Endothelial cell of umbilical vein (primary cell): ENCODE measurements around the gene RASD1. TPM values are rescaled to one million over a fixed set of nuclear protein-coding genes. Genes with fewer than 3 reads are reported as not detected.

Experiments used
- BruUV-seq: library from RNA; stranded (reverse); fragments of 400-500 nt; replicated peaks from 2 replicates; lab custom pipeline; 2021; lab: Mats Ljungman, UMichigan
- CTCF ChIA-PET: fragments of 300-600, 350-600 bp; sonication (Branson Sonifier 250); formaldehyde crosslinking; loops from one replicate; lab custom pipeline; 2021; ENCODE audit warnings: antibody characterized with exemption, inconsistent platforms; lab: Charles Lee
- POLR2A ChIA-PET: fragments of 300-600, 350-600 bp; sonication (Branson Sonifier 250); formaldehyde crosslinking; loops from one replicate; lab custom pipeline; 2021; ENCODE audit warnings: antibody characterized with exemption, inconsistent platforms; lab: Charles Lee
- DNase-seq: peaks from one replicate; pipeline ENCODE4 v3.0.0-alpha.2; 2011; ENCODE audit warnings: low read depth, low spot score
- FAIRE-seq: peaks from 2 replicates; lab custom pipeline; 2011; peaks lifted over from hg19 to GRCh38; lab: Jason Lieb, UNC
- H2AFZ ChIP-seq: 2 replicates; pipeline ENCODE4 v1.6.0; 2012; ENCODE audit warnings: low read depth, low read length, control low read depth, inconsistent platforms
- H3K27ac ChIP-seq: 2 replicates; pipeline ENCODE4 v1.5.1; 2011; ENCODE audit warnings: low read depth, mild to moderate bottlenecking, control low read depth, low read length, moderate library complexity; ENCODE audit not compliant: insufficient read depth
- H3K27me3 ChIP-seq, 2 experiments: 2 replicates each; pipeline versions ENCODE4 v1.6.0 to v1.6.1; 2011; ENCODE audit warnings: low read length in 2 of 2, mixed read lengths in 1 of 2; ENCODE audit not compliant: control insufficient read depth in 2 of 2, insufficient read depth in 2 of 2
- H3K36me3 ChIP-seq, 2 experiments: 2 replicates in 1 of 2; 3 replicates in 1 of 2; pipeline ENCODE4 v1.5.1; 2011; ENCODE audit warnings: low read length in 2 of 2, mild to moderate bottlenecking in 1 of 2, moderate library complexity in 1 of 2; ENCODE audit not compliant: control insufficient read depth in 2 of 2, insufficient read depth in 2 of 2; ENCODE audit errors: extremely low read depth in 1 of 2
- H3K4me1 ChIP-seq: 3 replicates; pipeline ENCODE4 v1.5.1; 2011; ENCODE audit warnings: mild to moderate bottlenecking, low read length; ENCODE audit not compliant: control insufficient read depth, insufficient read depth; ENCODE audit errors: extremely low read depth
- H3K4me2 ChIP-seq: 2 replicates; pipeline ENCODE4 v1.6.1; 2011; ENCODE audit warnings: low read length, control low read depth, mixed read lengths; ENCODE audit not compliant: insufficient read depth
- H3K4me3 ChIP-seq, 3 experiments: fragments of 200-600 bp in 1 of 3; sonication (generic), shearing (Covaris generic) in 1 of 3; replicated peaks in 1 of 3; 2 replicates each; pipeline ENCODE4 v1.5.1; 2011 to 2016; ENCODE audit warnings: control low read depth in 3 of 3, low read length in 3 of 3, mild to moderate bottlenecking in 2 of 3, inconsistent platforms in 1 of 3, low read depth in 1 of 3, moderate library complexity in 1 of 3; ENCODE audit not compliant: insufficient read depth in 1 of 3
- H3K79me2 ChIP-seq: 2 replicates; pipeline ENCODE4 v1.6.0; 2012; ENCODE audit warnings: low read length, inconsistent platforms; ENCODE audit not compliant: control insufficient read depth, insufficient read depth
- H3K9ac ChIP-seq: replicated peaks from 2 replicates; pipeline ENCODE3; 2011; ENCODE audit warnings: low read length, control low read depth; ENCODE audit not compliant: insufficient read depth; ENCODE audit errors: extremely low read depth
- H3K9me1 ChIP-seq: replicated peaks from 3 replicates; pipeline ENCODE4 v1.6.0; 2011; ENCODE audit warnings: mild to moderate bottlenecking, low read length; ENCODE audit not compliant: control insufficient read depth, insufficient read depth; ENCODE audit errors: extremely low read depth
- H3K9me3 ChIP-seq: replicated peaks from 2 replicates; pipeline ENCODE4 v1.5.1; 2012; ENCODE audit warnings: low read length, inconsistent platforms; ENCODE audit not compliant: control insufficient read depth, insufficient read depth
- H4K20me1 ChIP-seq: replicated peaks from 2 replicates; pipeline ENCODE3; 2011; ENCODE audit warnings: mild to moderate bottlenecking, low read length; ENCODE audit not compliant: control insufficient read depth, insufficient read depth; ENCODE audit errors: extremely low read depth
- CTCF ChIP-seq, 2 donors: IDR thresholded peaks; 1 replicate in 1 of 2; 2 replicates in 1 of 2; pipeline ENCODE4 v1.5.1; 2011; ENCODE audit warnings: low read length in 2 of 2, mild to moderate bottlenecking in 2 of 2, moderate library complexity in 2 of 2, control low read depth in 1 of 2, inconsistent platforms in 1 of 2, low read depth in 1 of 2; ENCODE audit not compliant: insufficient read depth in 1 of 2; ENCODE audit errors: extremely low read depth in 1 of 2
- EZH2 ChIP-seq: IDR thresholded peaks from 2 replicates; pipeline ENCODE4 v1.6.1; 2012; ENCODE audit warnings: borderline replicate concordance, low read depth, mild to moderate bottlenecking, moderate library complexity, low read length, inconsistent platforms; ENCODE audit not compliant: severe bottlenecking
- FOS ChIP-seq: IDR thresholded peaks from 2 replicates; pipeline ENCODE4 v1.6.1; 2011; ENCODE audit warnings: mild to moderate bottlenecking, low read length, moderate library complexity, borderline replicate concordance; ENCODE audit not compliant: insufficient read depth
- GATA2 ChIP-seq: IDR thresholded peaks from 2 replicates; pipeline ENCODE4 v1.7.0; 2011; ENCODE audit warnings: low read depth, mild to moderate bottlenecking, moderate library complexity, mixed read lengths, low read length; ENCODE audit not compliant: insufficient read length, insufficient read depth
- JUN ChIP-seq: IDR thresholded peaks from 2 replicates; pipeline ENCODE4 v1.6.1; 2011; ENCODE audit warnings: borderline replicate concordance, low read depth; ENCODE audit not compliant: insufficient read length, insufficient read depth
- MAX ChIP-seq: IDR thresholded peaks from 2 replicates; pipeline ENCODE4 v1.6.1; 2011; ENCODE audit not compliant: insufficient read depth, insufficient read length
- MYC ChIP-seq: IDR thresholded peaks from one replicate; pipeline ENCODE4 v1.6.1; 2011; ENCODE audit warnings: mild to moderate bottlenecking, low read depth, low read length
- POLR2A ChIP-seq: IDR thresholded peaks from 2 replicates; pipeline ENCODE4 v1.6.1; 2012; ENCODE audit warnings: low read depth, mild to moderate bottlenecking, control low read depth, low read length
- POLR2AphosphoS5 ChIP-seq: IDR thresholded peaks from 2 replicates; pipeline ENCODE4 v1.6.1; 2012; ENCODE audit warnings: low read depth, mild to moderate bottlenecking, control low read depth, low read length, moderate library complexity; ENCODE audit not compliant: insufficient read depth
- dilution Hi-C: fragments of 300-500 bp; cut with MboI; formaldehyde crosslinking; loops from one replicate; pipeline ENCODE4 v1.15.0; 2019; ENCODE audit warnings: low sequenced_read_pairs; ENCODE audit not compliant: extremely low pct_ligation_motif_present
- intact Hi-C: fragments of 100-400 bp; cut with micrococcal nuclease; formaldehyde crosslinking; loops from one replicate; pipeline ENCODE4 v1.10.0; 2022
- polyA plus RNA-seq, 4 experiments: library from polyadenylated mRNA; depleted of rRNA in 3 of 4; stranded (reverse) in 3 of 4; unstranded in 1 of 4; fragments of >200 nt; gene quantifications; 2 replicates each; pipeline versions ENCODE4 v1.2.1 to v1.2.3, GENCODE V29; 2011 to 2012; ENCODE audit warnings: missing spikeins in 1 of 4
- total RNA-seq: library from RNA; stranded (reverse); gene quantifications from 2 replicates; pipeline ENCODE4 v1.2.3, GENCODE V29; 2021

The RASD1 gene
- total and polyA plus RNA-seq, 2 donors (not counting 3 experiments of a cell fraction or from before 2014, with no cell fraction given) = 4.2 to 15.7 TPM

GRCh38 chr17:17518951-17519350 is 22.8 kb upstream of the RASD1 start:
- intact Hi-C loops = no loop called here
- H2AFZ ChIP-seq = no peak overlapping the region
- no peaks in the 10 kb centered on the region for H3K79me2 ChIP-seq
- dilution Hi-C loops = no loop called here
- no peaks in the 10 kb centered on the region for H3K9me3 ChIP-seq
- TF ChIP-seq CTCF (IDR thresholded peaks at IDR 0.05; ENCODE audit: extremely low read depth in 1 of 2, insufficient read depth in 1 of 2, low read depth in 1 of 2, low read length in 2 of 2) (no peak), MAX (no peak), MYC (no peak), EZH2 (no peak), FOS (no peak), POLR2A (no peak), POLR2AphosphoS5 (no peak), GATA2 (no peak), JUN (no peak)
- no peaks in the 10 kb centered on the region for H3K36me3 ChIP-seq
- ChIA-PET CTCF (no interaction called here), POLR2A (no interaction called here)
- no peaks in the 10 kb centered on the region for H4K20me1 ChIP-seq
- H3K4me1 ChIP-seq = no peaks in the 10 kb centered on the region
- H3K9me1 ChIP-seq = no peaks in the 10 kb centered on the region
- no TSS peak for BruUV-seq
- no peak overlapping the region for H3K27ac ChIP-seq
- H3K4me3 ChIP-seq = no peak overlapping the region
- no peak overlapping the region for H3K9ac ChIP-seq
- DNase-seq (no peak), FAIRE-seq (no peak)
- H3K27me3 ChIP-seq = no peaks in the 10 kb centered on the region
- H3K4me2 ChIP-seq = no peak overlapping the region
